Upper lobe of right lung (tissue), 1 donor: ENCODE results near the gene BRD4. TPM values are rescaled to one million over a fixed set of nuclear protein-coding genes. Genes with fewer than 3 reads are reported as not detected.

Experiments
- ATAC-seq: fragments of 200-7000 bp; cut with Tn5 transposase; one replicate; pipeline ENCODE4 v1.9.1; 2020; ENCODE audit warnings: mild to moderate bottlenecking, moderate library complexity
- DNase-seq: peaks from one replicate; pipeline ENCODE4 v3.0.0-alpha.2; 2020
- H3K27ac ChIP-seq: fragments of 200-600 bp; one replicate; pipeline ENCODE4 v1.8.0; 2022
- H3K27me3 ChIP-seq: fragments of 200-600 bp; one replicate; pipeline ENCODE4 v1.8.0; 2022; ENCODE audit warnings: mild to moderate bottlenecking
- H3K36me3 ChIP-seq: fragments of 200-600 bp; one replicate; pipeline ENCODE4 v1.8.0; 2022
- H3K4me1 ChIP-seq: fragments of 200-600 bp; one replicate; pipeline ENCODE4 v1.8.0; 2022
- H3K4me3 ChIP-seq: fragments of 200-600 bp; one replicate; pipeline ENCODE4 v1.8.0; 2022; ENCODE audit warnings: mild to moderate bottlenecking
- H3K9me3 ChIP-seq: fragments of 200-600 bp; one replicate; pipeline ENCODE4 v1.8.0; 2022
- CTCF ChIP-seq: fragments of 200-600 bp; IDR thresholded peaks from one replicate; pipeline ENCODE4 v1.8.0; 2022; ENCODE audit warnings: antibody characterized with exemption
- intact Hi-C: fragments of 100-400 bp; cut with DNase I; formaldehyde crosslinking; loops from one replicate; pipeline ENCODE4 v1.11.0; 2022
- total RNA-seq: library from RNA; stranded (reverse); fragmentation: NEBNext Ultra II Directional; extraction: Animal tissue kit (Norgen Biotek cat#: 25700); gene quantifications from one replicate; pipeline ENCODE4 v1.2.1, GENCODE V29; 2021
- donor health status: DM: no; HTN: yes; CAD: no; lungs with severe emphysema.

The BRD4 gene
- total RNA-seq, 1 donor from 2014 or later: 101 TPM

GRCh38 chr19:15285896-15286591 is 46.3 kb downstream of the BRD4 start:
- Histone ChIP-seq H3K4me1 (peaks cover 100% of the 10 kb centered on the region), H3K27me3 (no peaks in the 10 kb centered on the region), H3K4me3 (no peak overlapping the region), H3K9me3 (no peaks in the 10 kb centered on the region), H3K27ac (no peak overlapping the region), H3K36me3 (no peaks in the 10 kb centered on the region)
- DNase-seq: no peak
- intact Hi-C loops: no loop called here
- ATAC-seq: peak; percentile 48
- no peak for TF ChIP-seq CTCF

- no peaks in the 10 kb centered on the region for H3K36me3 ChIP-seq
- H3K4me3 ChIP-seq: no peak overlapping the region
- DNase-seq (no peak), ATAC-seq (no peak)
- no peak overlapping the region for H3K27ac ChIP-seq
- H3K27me3 ChIP-seq: no peaks in the 10 kb centered on the region
- intact Hi-C loops: no loop called here
- TF ChIP-seq CTCF: no peak
- H3K9me3 ChIP-seq: no peaks in the 10 kb centered on the region
- H3K4me1 ChIP-seq: peaks cover 100% of the 10 kb centered on the region
Observed at GRCh38 chr19:15284896-15285295, 47.4 kb downstream of the BRD4 start.

GRCh38 chr19:15284091-15284490 is 48.2 kb downstream of the BRD4 start:
- H3K4me1 ChIP-seq: peaks cover 100% of the 10 kb centered on the region
- intact Hi-C loops: no loop called here
- ATAC-seq: no peak
- H3K4me3 ChIP-seq: no peak overlapping the region
- H3K27me3 ChIP-seq: no peaks in the 10 kb centered on the region
- no peak overlapping the region for H3K27ac ChIP-seq
- no peak for DNase-seq
- no peak for TF ChIP-seq CTCF
- no peaks in the 10 kb centered on the region for H3K9me3 ChIP-seq
- no peaks in the 10 kb centered on the region for H3K36me3 ChIP-seq

- Histone ChIP-seq H3K4me3 (no peak overlapping the region), H3K9me3 (no peaks in the 10 kb centered on the region), H3K36me3 (no peaks in the 10 kb centered on the region), H3K27me3 (no peaks in the 10 kb centered on the region), H3K4me1 (peaks cover 100% of the 10 kb centered on the region), H3K27ac (peak overlapping the region; percentile 65)
- intact Hi-C loops: no loop called here
- TF ChIP-seq CTCF: no peak
- DNase-seq: no peak
- peak; percentile 52 for ATAC-seq
Observed at GRCh38 chr19:15283141-15283883, 49.0 kb downstream of the BRD4 start.

- H3K4me1 ChIP-seq: peaks cover 99% of the 10 kb centered on the region
- TF ChIP-seq CTCF: no peak
- H3K27me3 ChIP-seq: no peaks in the 10 kb centered on the region
- peak overlapping the region; percentile 65 for H3K27ac ChIP-seq
- intact Hi-C loops: no loop called here
- no peaks in the 10 kb centered on the region for H3K36me3 ChIP-seq
- no peak for DNase-seq
- H3K4me3 ChIP-seq: no peak overlapping the region
- no peaks in the 10 kb centered on the region for H3K9me3 ChIP-seq
- no peak for ATAC-seq
Observed at GRCh38 chr19:15282311-15282705, 50.0 kb downstream of the BRD4 start.
